ENCODE data around the gene AK8. TPM values are rescaled to one million over a fixed set of nuclear protein-coding genes. Genes with fewer than 3 reads are reported as not detected.

AK8 gene
- total and polyA plus RNA-seq, 9 of the 15 experiments (the other 6 are each of a cell fraction or from before 2014, with no cell fraction given): 0.06 to 0.37 TPM; not detected in 7

- CTCF ChIA-PET (ENCODE audit: low intra/inter-chr PET ratio): no interaction called here
Measured at GRCh38 chr9:132681561-132681960, 196.5 kb downstream of the AK8 start.

More at GRCh38 chr9:132681561-132681960, 196.5 kb downstream of the AK8 start:
- H3K27ac ChIP-seq (ENCODE audit: extremely low read depth, low read depth, low read length): no peak overlapping the region
- H4K20me1 ChIP-seq (replicated peaks; ENCODE audit: control insufficient read depth, insufficient read depth, low read length): peaks cover 9% of the 10 kb centered on the region; the same call in 1 of the 2 replicates
- POLR2A ChIA-PET: interaction anchor here (0.6 to 2.0 kb wide), 3 partner anchors 10 to 309 kb away, joined by 3 to 11 read pairs (median 4); partner anchors contain the start of gene DDX31
- peaks cover 84% of the 10 kb centered on the region for H3K79me2 ChIP-seq (ENCODE audit: control insufficient read depth, insufficient read depth, low read length)
- no peak overlapping the region for H3K4me3 ChIP-seq
- no TSS peak for BruUV-seq (replicated peaks)
- DNase-seq (ENCODE audit: extremely low read depth in 1 of 4, low spot score in 3 of 4) (no peak), FAIRE-seq (no peak), ATAC-seq (no peak)
- intact Hi-C loops (cut with micrococcal nuclease): no loop called here
- no peak for TF ChIP-seq RFX1 (IDR thresholded peaks at IDR 0.05)
- no peak for TF ChIP-seq ZNF561 (CRISPR knock-in tag; conservative IDR thresholded peaks at IDR 0.05)
- TF ChIP-seq MTA1 (IDR thresholded peaks at IDR 0.05; ENCODE audit: borderline replicate concordance): no peak
- TF ChIP-seq GTF3C2 (IDR thresholded peaks at IDR 0.05; ENCODE audit: borderline replicate concordance, extremely low read depth, insufficient read length): no peak
- TF ChIP-seq ZNF668 (CRISPR knock-in tag; IDR thresholded peaks at IDR 0.05): no peak
- no peak for TF ChIP-seq ZFP36 (IDR thresholded peaks at IDR 0.05; ENCODE audit: low read depth, low read length, partially characterized antibody)
- no peak for TF ChIP-seq XRCC4 (IDR thresholded peaks at IDR 0.05; ENCODE audit: extremely low read depth, insufficient read depth, insufficient read length)
- TF ChIP-seq AFF1 (IDR thresholded peaks at IDR 0.05; ENCODE audit: low read depth in 1 of 2, partially characterized antibody in 2 of 2): no peak
- TF ChIP-seq CGGBP1 (CRISPR knock-in tag; IDR thresholded peaks at IDR 0.05): no peak
- TF ChIP-seq MEF2D (tag; conservative IDR thresholded peaks at IDR 0.05; ENCODE audit: low read depth): no peak
- TF ChIP-seq SAFB (IDR thresholded peaks at IDR 0.05; ENCODE audit: borderline replicate concordance, low read depth, low read length): no peak
- TF ChIP-seq PATZ1 (CRISPR knock-in tag; IDR thresholded peaks at IDR 0.05; ENCODE audit: borderline replicate concordance): no peak
- H3K9ac ChIP-seq (ENCODE audit: insufficient read depth in 1 of 2, low read depth in 2 of 2, low read length in 2 of 2): no peak overlapping the region
- H3K27me3 ChIP-seq (ENCODE audit: control insufficient read depth in 2 of 2, insufficient read depth in 2 of 2, low read length in 2 of 2): no peaks in the 10 kb centered on the region
- H3K4me1 ChIP-seq (replicated peaks in 1 of 2; ENCODE audit: control insufficient read depth in 2 of 2, insufficient read depth in 2 of 2, low read length in 2 of 2): no peaks in the 10 kb centered on the region
- no peaks in the 10 kb centered on the region for H3K9me3 ChIP-seq (replicated peaks; ENCODE audit: control insufficient read depth, insufficient read depth, low read depth, low read length)
- in situ Hi-C loops (cut with MboI): no loop called here
- WGBS (ENCODE audit: insufficient coverage, low coverage, missing lambda C conversion rate): 89% methylated on average over 4 of the region's 5 CpGs
- H3K4me2 ChIP-seq (ENCODE audit: insufficient read depth, low read length): no peak overlapping the region
- H3K36me3 ChIP-seq (ENCODE audit: control insufficient read depth, insufficient read depth, low read length): peaks cover 90% of the 10 kb centered on the region
- H3K9me1 ChIP-seq (ENCODE audit: control insufficient read depth, insufficient read depth, low read length): no peaks in the 10 kb centered on the region
- H2AFZ ChIP-seq (ENCODE audit: low read depth, low read length): no peak overlapping the region

Data from K562 (cell line).